Epidermal melanocyte (primary cell): ENCODE data around the gene EHBP1.

Source experiments
- DNase-seq: peaks from one replicate; pipeline ENCODE4 v3.0.0; 2011; ENCODE audit warnings: low spot score; ENCODE audit not compliant: insufficient read length

EHBP1 gene

GRCh38 chr2:62944362-62944761, 238.8 kb downstream of the EHBP1 start:
- DNase-seq, result no peak

GRCh38 chr2:62947403-62947802, 241.9 kb downstream of the EHBP1 start:
- no peak for DNase-seq

- no peak for DNase-seq
These were observed 251.1 kb downstream of the EHBP1 start for GRCh38 chr2:62956651-62957050.

GRCh38 chr2:62958206-62958605, 252.7 kb downstream of the EHBP1 start:
- DNase-seq, result no peak

- DNase-seq, result no peak
These were observed 258.5 kb downstream of the EHBP1 start for GRCh38 chr2:62964050-62964449.

GRCh38 chr2:62964671-62965070, 259.2 kb downstream of the EHBP1 start:
- no peak for DNase-seq

GRCh38 chr2:62966991-62967390, 261.5 kb downstream of the EHBP1 start:
- no peak for DNase-seq

- DNase-seq, result no peak
These were observed 262.7 kb downstream of the EHBP1 start for GRCh38 chr2:62968168-62968567.

- DNase-seq, result no peak
These were observed 263.2 kb downstream of the EHBP1 start for GRCh38 chr2:62968668-62969067.

- no peak for DNase-seq
These were observed 266.4 kb downstream of the EHBP1 start for GRCh38 chr2:62971936-62972335.

GRCh38 chr2:62972601-62973000, 267.1 kb downstream of the EHBP1 start:
- DNase-seq, result no peak

- no peak for DNase-seq
These were observed 269.5 kb downstream of the EHBP1 start for GRCh38 chr2:62974999-62975398.

- DNase-seq, result no peak
These were observed 286.1 kb downstream of the EHBP1 start for GRCh38 chr2:62991605-62992004.

- no peak for DNase-seq
These were observed 287.0 kb downstream of the EHBP1 start for GRCh38 chr2:62992561-62992960.

- DNase-seq, result no peak
These were observed 288.7 kb downstream of the EHBP1 start for GRCh38 chr2:62994206-62994605.

GRCh38 chr2:62996534-62997186, 291.1 kb downstream of the EHBP1 start:
- DNase-seq, result no peak

- DNase-seq, result no peak
These were observed 293.4 kb downstream of the EHBP1 start for GRCh38 chr2:62998949-62999348.

GRCh38 chr2:62999905-63000304, 294.4 kb downstream of the EHBP1 start:
- DNase-seq, result no peak

GRCh38 chr2:63000801-63001200, 295.3 kb downstream of the EHBP1 start:
- DNase-seq, result no peak

- no peak for DNase-seq
These were observed 296.1 kb downstream of the EHBP1 start for GRCh38 chr2:63001576-63001975.

GRCh38 chr2:63003351-63003750, 297.8 kb downstream of the EHBP1 start:
- no peak for DNase-seq

- DNase-seq, result no peak
These were observed 302.4 kb downstream of the EHBP1 start for GRCh38 chr2:63007813-63008458.

- DNase-seq, result no peak
These were observed 303.3 kb downstream of the EHBP1 start for GRCh38 chr2:63008838-63009237.
